Measurements from ENCODE around the gene C3orf33.

GRCh38 chr3:155772801-155773200 lies 33.3 kb downstream of the C3orf33 start:
- TF ChIP-seq CTCF (IDR thresholded peaks at IDR 0.05): no peak
- TF ChIP-seq POLR2AphosphoS5 (IDR thresholded peaks at IDR 0.05): no peak
- TF ChIP-seq POLR2A (IDR thresholded peaks at IDR 0.05): no peak
- no peak for TF ChIP-seq EP300 (IDR thresholded peaks at IDR 0.05)

Measured in gastroesophageal sphincter (tissue), 3 donors.